ENCODE results near the gene RAPSN. TPM values are rescaled to one million over a fixed set of nuclear protein-coding genes. Genes with fewer than 3 reads are reported as not detected.

Gene RAPSN

DNA sequence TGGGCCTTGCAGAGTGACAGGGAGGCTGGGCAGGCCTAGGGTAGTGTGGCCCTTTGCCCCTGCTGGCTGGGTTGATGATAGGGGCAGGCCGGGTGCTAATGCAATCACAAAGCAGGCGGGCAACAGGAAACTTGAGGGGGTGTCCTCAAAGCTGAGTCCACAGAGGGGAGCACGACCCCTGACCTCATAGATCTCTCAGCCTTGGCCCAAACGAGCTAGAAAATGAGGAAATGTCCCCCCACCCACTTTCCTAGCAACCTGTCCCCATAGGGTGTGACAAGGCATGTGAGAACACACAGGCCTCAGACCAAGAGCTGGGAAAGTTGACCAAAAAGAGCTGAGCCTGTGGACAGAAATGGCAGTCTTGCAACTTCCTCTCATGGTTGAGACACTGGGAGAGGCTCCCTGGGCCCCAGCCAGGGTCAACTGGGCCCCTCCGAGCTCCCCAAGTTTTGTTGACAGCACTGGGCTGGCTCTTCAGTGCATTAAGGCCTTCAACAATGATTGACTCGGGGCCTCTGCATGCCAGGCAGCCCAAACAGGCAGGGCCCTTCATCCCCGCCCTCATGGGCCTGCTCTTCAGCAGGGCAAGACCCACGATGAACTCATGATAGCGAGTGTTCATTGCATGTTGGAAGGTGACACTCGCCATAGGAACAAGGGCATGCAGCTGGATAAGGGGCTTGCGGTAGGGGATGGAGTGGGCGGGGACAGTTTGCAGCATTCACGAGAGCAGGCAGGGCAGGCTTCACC lies 60.8 kb downstream of the RAPSN start:
- Histone ChIP-seq H3K23ac (ENCODE audit: low read length in 2 of 2) (no peak overlapping the region), H3K36me3 (ENCODE audit: control insufficient read depth in 1 of 2, insufficient read depth in 2 of 2, low read depth in 1 of 2, low read length in 2 of 2) (no peaks in the 10 kb centered on the region), H4K91ac (ENCODE audit: low read length) (no peak overlapping the region), H2BK15ac (ENCODE audit: low read depth, poor library complexity, severe bottlenecking) (no peak overlapping the region), H3K4me1 (ENCODE audit: control insufficient read depth, insufficient read depth, low read depth, low read length) (peaks cover 10% of the 10 kb centered on the region), H2BK120ac (ENCODE audit: low read depth, low read length) (no peak overlapping the region), H3K18ac (ENCODE audit: low read depth in 1 of 2, low read length in 2 of 2) (no peak overlapping the region), H2BK5ac (ENCODE audit: low read depth, low read length, poor library complexity, severe bottlenecking) (no peak overlapping the region), H3K4ac (ENCODE audit: low read depth in 1 of 2, low read length in 2 of 2) (no peak overlapping the region), H3K9ac (ENCODE audit: low read length) (no peak overlapping the region), H3K27ac (ENCODE audit: low read length, poor library complexity, severe bottlenecking) (no peak overlapping the region), H4K8ac (ENCODE audit: low read length) (no peak overlapping the region), H2AFZ (ENCODE audit: low read depth, low read length) (no peak overlapping the region), H2BK12ac (ENCODE audit: low read length in 2 of 2) (no peak overlapping the region), H3K14ac (ENCODE audit: low read length in 2 of 2) (no peak overlapping the region), H3K4me3 (ENCODE audit: insufficient read depth in 1 of 2, low read depth in 1 of 2, low read length in 2 of 2) (no peak overlapping the region), H2AK5ac (ENCODE audit: low read length, severe bottlenecking) (no peak overlapping the region), H3K4me2 (ENCODE audit: low read length, poor library complexity, severe bottlenecking) (no peak overlapping the region), H3K27me3 (ENCODE audit: control insufficient read depth in 1 of 2, insufficient read depth in 1 of 2, low read length in 2 of 2) (no peaks in the 10 kb centered on the region), H3K9me3 (ENCODE audit: control insufficient read depth, low read length) (no peaks in the 10 kb centered on the region), H3K79me1 (replicated peaks; ENCODE audit: low read length, poor library complexity, severe bottlenecking) (no peaks in the 10 kb centered on the region)
- WGBS: 84% methylated on average over 13 of the region's 13 CpGs
- DNase-seq: no peak

Small RNAs within 50 kb of the gene (small RNA-seq; reads per million reads assigned to genes)
- not detected for gene MIR4487 (ENCODE audit: low read depth)
